Rectal smooth muscle tissue (tissue), 1 donor: ENCODE results near the gene DNMT3B.

Experiments
- H3K27ac ChIP-seq: one replicate; pipeline ENCODE4 v1.7.0; 2013; ENCODE audit warnings: low read depth, low read length, inconsistent platforms
- H3K27me3 ChIP-seq: one replicate; pipeline ENCODE4 v1.7.0; 2013; ENCODE audit warnings: low read length; ENCODE audit not compliant: control insufficient read depth, insufficient read depth
- H3K36me3 ChIP-seq: one replicate; pipeline ENCODE4 v1.7.0; 2013; ENCODE audit warnings: low read length; ENCODE audit not compliant: control insufficient read depth, insufficient read depth
- H3K4me1 ChIP-seq: one replicate; pipeline ENCODE4 v1.7.0; 2013; ENCODE audit warnings: low read length; ENCODE audit not compliant: control insufficient read depth, insufficient read depth
- H3K4me3 ChIP-seq: one replicate; pipeline ENCODE4 v1.7.0; 2013; ENCODE audit warnings: low read length
- H3K9ac ChIP-seq: one replicate; pipeline ENCODE4 v1.7.0; 2013; ENCODE audit warnings: low read length

Gene DNMT3B

GRCh38 chr20:32804022-32804715, 42.0 kb downstream of the DNMT3B start:
- Histone ChIP-seq H3K36me3 (no peaks in the 10 kb centered on the region), H3K27me3 (no peaks in the 10 kb centered on the region), H3K4me1 (no peaks in the 10 kb centered on the region), H3K27ac (no peak overlapping the region), H3K9ac (no peak overlapping the region), H3K4me3 (no peak overlapping the region)

GRCh38 chr20:32804817-32805216, 42.6 kb downstream of the DNMT3B start:
- Histone ChIP-seq H3K36me3 (no peaks in the 10 kb centered on the region), H3K27ac (no peak overlapping the region), H3K4me1 (no peaks in the 10 kb centered on the region), H3K27me3 (no peaks in the 10 kb centered on the region), H3K9ac (no peak overlapping the region), H3K4me3 (no peak overlapping the region)

GRCh38 chr20:32805721-32806120, 43.5 kb downstream of the DNMT3B start:
- Histone ChIP-seq H3K36me3 (no peaks in the 10 kb centered on the region), H3K27me3 (no peaks in the 10 kb centered on the region), H3K4me1 (no peaks in the 10 kb centered on the region), H3K27ac (no peak overlapping the region), H3K4me3 (no peak overlapping the region), H3K9ac (no peak overlapping the region)

- Histone ChIP-seq H3K27me3 (no peaks in the 10 kb centered on the region), H3K27ac (no peak overlapping the region), H3K36me3 (no peaks in the 10 kb centered on the region), H3K9ac (no peak overlapping the region), H3K4me3 (no peak overlapping the region), H3K4me1 (no peaks in the 10 kb centered on the region)
Measured at GRCh38 chr20:32806356-32806755, 44.2 kb downstream of the DNMT3B start.

GRCh38 chr20:32807706-32808105, 45.5 kb downstream of the DNMT3B start:
- Histone ChIP-seq H3K4me1 (no peaks in the 10 kb centered on the region), H3K27ac (no peak overlapping the region), H3K27me3 (no peaks in the 10 kb centered on the region), H3K4me3 (no peak overlapping the region), H3K9ac (no peak overlapping the region), H3K36me3 (no peaks in the 10 kb centered on the region)

GRCh38 chr20:32808438-32808837, 46.3 kb downstream of the DNMT3B start:
- Histone ChIP-seq H3K27ac (no peak overlapping the region), H3K4me3 (no peak overlapping the region), H3K9ac (no peak overlapping the region), H3K36me3 (no peaks in the 10 kb centered on the region), H3K4me1 (no peaks in the 10 kb centered on the region), H3K27me3 (no peaks in the 10 kb centered on the region)

GRCh38 chr20:32809907-32810306, 47.7 kb downstream of the DNMT3B start:
- no peaks in the 10 kb centered on the region for H3K36me3 ChIP-seq
- H3K4me3 ChIP-seq = no peak overlapping the region
- no peak overlapping the region for H3K27ac ChIP-seq
- H3K9ac ChIP-seq = no peak overlapping the region
- H3K4me1 ChIP-seq = no peaks in the 10 kb centered on the region
- no peaks in the 10 kb centered on the region for H3K27me3 ChIP-seq

GRCh38 chr20:32810941-32811340, 48.8 kb downstream of the DNMT3B start:
- no peak overlapping the region for H3K9ac ChIP-seq
- no peaks in the 10 kb centered on the region for H3K36me3 ChIP-seq
- H3K4me3 ChIP-seq = no peak overlapping the region

GRCh38 chr20:32811886-32812285, 49.7 kb downstream of the DNMT3B start:
- H3K9ac ChIP-seq = no peak overlapping the region

More at GRCh38 chr20:32810941-32811340, 48.8 kb downstream of the DNMT3B start:
- Histone ChIP-seq H3K27me3 (no peaks in the 10 kb centered on the region), H3K27ac (no peak overlapping the region), H3K4me1 (no peaks in the 10 kb centered on the region)

GRCh38 chr20:32819992-32820697, 58.0 kb downstream of the DNMT3B start:
- H3K36me3 ChIP-seq = no peaks in the 10 kb centered on the region
- peak overlapping the region; percentile 98 for H3K27ac ChIP-seq
- H3K4me1 ChIP-seq = peaks cover 11% of the 10 kb centered on the region
- peak overlapping the region; percentile 93 for H3K9ac ChIP-seq
- no peaks in the 10 kb centered on the region for H3K27me3 ChIP-seq
- H3K4me3 ChIP-seq = peak overlapping the region; percentile 97

More at GRCh38 chr20:32811886-32812285, 49.7 kb downstream of the DNMT3B start:
- Histone ChIP-seq H3K4me1 (no peaks in the 10 kb centered on the region), H3K27me3 (no peaks in the 10 kb centered on the region), H3K27ac (no peak overlapping the region), H3K36me3 (no peaks in the 10 kb centered on the region), H3K4me3 (no peak overlapping the region)

- H3K27ac ChIP-seq = peak overlapping the region; percentile 98
- H3K27me3 ChIP-seq = no peaks in the 10 kb centered on the region
- no peaks in the 10 kb centered on the region for H3K36me3 ChIP-seq
- H3K4me1 ChIP-seq = peaks cover 11% of the 10 kb centered on the region
- peak overlapping the region; percentile 93 for H3K9ac ChIP-seq
- peak overlapping the region; percentile 97 for H3K4me3 ChIP-seq
Measured at GRCh38 chr20:32820698-32821377, 58.7 kb downstream of the DNMT3B start.

- peaks cover 6% of the 10 kb centered on the region for H3K36me3 ChIP-seq
- peaks cover 11% of the 10 kb centered on the region for H3K4me1 ChIP-seq
- no peak overlapping the region for H3K4me3 ChIP-seq
- no peak overlapping the region for H3K27ac ChIP-seq
- no peak overlapping the region for H3K9ac ChIP-seq
- H3K27me3 ChIP-seq = no peaks in the 10 kb centered on the region
Measured at GRCh38 chr20:32822225-32822624, 60.0 kb downstream of the DNMT3B start.
